ENCODE measurements around the gene HOPX. TPM values are rescaled to one million over a fixed set of nuclear protein-coding genes. Genes with fewer than 3 reads are reported as not detected.

The HOPX gene
- total RNA-seq, 2 donors from 2014 or later, result 12.2 to 117 TPM

- H3K4me1 ChIP-seq (replicated peaks), result no peaks in the 10 kb centered on the region
- H3K27ac ChIP-seq, result no peak overlapping the region
- TF ChIP-seq POLR2AphosphoS5 (IDR thresholded peaks at IDR 0.05), result no peak
- TF ChIP-seq, protein P1, sequence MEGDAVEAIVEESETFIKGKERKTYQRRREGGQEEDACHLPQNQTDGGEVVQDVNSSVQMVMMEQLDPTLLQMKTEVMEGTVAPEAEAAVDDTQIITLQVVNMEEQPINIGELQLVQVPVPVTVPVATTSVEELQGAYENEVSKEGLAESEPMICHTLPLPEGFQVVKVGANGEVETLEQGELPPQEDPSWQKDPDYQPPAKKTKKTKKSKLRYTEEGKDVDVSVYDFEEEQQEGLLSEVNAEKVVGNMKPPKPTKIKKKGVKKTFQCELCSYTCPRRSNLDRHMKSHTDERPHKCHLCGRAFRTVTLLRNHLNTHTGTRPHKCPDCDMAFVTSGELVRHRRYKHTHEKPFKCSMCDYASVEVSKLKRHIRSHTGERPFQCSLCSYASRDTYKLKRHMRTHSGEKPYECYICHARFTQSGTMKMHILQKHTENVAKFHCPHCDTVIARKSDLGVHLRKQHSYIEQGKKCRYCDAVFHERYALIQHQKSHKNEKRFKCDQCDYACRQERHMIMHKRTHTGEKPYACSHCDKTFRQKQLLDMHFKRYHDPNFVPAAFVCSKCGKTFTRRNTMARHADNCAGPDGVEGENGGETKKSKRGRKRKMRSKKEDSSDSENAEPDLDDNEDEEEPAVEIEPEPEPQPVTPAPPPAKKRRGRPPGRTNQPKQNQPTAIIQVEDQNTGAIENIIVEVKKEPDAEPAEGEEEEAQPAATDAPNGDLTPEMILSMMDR (IDR thresholded peaks at IDR 0.05), result no peak
- TF ChIP-seq POLR2A (IDR thresholded peaks at IDR 0.05), result no peak
- DNase-seq (ENCODE audit: low spot score), result no peak
- no peaks in the 10 kb centered on the region for H3K36me3 ChIP-seq
- H3K27me3 ChIP-seq (replicated peaks; ENCODE audit: insufficient read depth), result no peaks in the 10 kb centered on the region
- H3K9me3 ChIP-seq, result no peaks in the 10 kb centered on the region
- 94% methylated on average over 2 of the region's 2 CpGs for WGBS
- intact Hi-C loops (cut with DNase I), result no loop called here
- H3K4me3 ChIP-seq, result no peak overlapping the region
Observed at GRCh38 chr4:56689201-56689969, 8.3 kb upstream of the HOPX start.

DNA sequence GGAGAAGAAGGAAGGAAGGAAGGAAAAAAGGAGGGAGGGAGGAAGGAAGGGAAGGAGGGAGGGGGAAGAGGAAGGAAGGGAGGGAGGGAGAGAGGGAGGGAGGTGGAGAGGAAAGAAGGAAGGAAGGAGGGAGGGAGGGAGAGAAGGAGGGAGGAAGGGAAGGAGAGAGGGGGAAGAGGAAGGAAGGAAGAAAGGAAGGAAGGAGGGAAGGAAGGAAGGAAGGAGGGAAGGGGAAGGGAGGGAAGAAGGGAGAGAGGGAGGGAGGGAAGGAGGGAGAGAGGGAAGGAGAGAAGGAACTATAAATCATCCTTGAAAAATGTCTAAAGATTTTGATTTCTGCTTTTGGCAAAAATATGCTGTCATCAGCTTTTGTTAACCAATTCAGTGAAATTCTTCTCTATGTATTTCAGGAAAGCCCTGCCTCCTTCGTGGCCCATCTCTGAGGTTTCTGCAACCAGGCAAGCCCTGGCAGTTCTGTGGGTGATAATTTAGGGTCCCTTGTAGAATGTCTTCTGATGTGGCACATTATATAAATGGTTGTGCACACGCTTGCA lies 7.1 kb upstream of the HOPX start:
- H3K4me3 ChIP-seq, result no peak overlapping the region
- intact Hi-C loops (cut with DNase I), result no loop called here
- no peak for DNase-seq (ENCODE audit: low spot score)
- H3K9me3 ChIP-seq, result no peaks in the 10 kb centered on the region
- H3K27me3 ChIP-seq (replicated peaks; ENCODE audit: insufficient read depth), result no peaks in the 10 kb centered on the region
- no peaks in the 10 kb centered on the region for H3K36me3 ChIP-seq
- WGBS, result 76% methylated on average over 2 of the region's 2 CpGs
- H3K27ac ChIP-seq, result no peak overlapping the region
- no peak for TF ChIP-seq POLR2AphosphoS5 (IDR thresholded peaks at IDR 0.05)
- TF ChIP-seq, protein P1 (IDR thresholded peaks at IDR 0.05), result no peak
- TF ChIP-seq POLR2A (IDR thresholded peaks at IDR 0.05), result no peak
- no peaks in the 10 kb centered on the region for H3K4me1 ChIP-seq (replicated peaks)

DNA sequence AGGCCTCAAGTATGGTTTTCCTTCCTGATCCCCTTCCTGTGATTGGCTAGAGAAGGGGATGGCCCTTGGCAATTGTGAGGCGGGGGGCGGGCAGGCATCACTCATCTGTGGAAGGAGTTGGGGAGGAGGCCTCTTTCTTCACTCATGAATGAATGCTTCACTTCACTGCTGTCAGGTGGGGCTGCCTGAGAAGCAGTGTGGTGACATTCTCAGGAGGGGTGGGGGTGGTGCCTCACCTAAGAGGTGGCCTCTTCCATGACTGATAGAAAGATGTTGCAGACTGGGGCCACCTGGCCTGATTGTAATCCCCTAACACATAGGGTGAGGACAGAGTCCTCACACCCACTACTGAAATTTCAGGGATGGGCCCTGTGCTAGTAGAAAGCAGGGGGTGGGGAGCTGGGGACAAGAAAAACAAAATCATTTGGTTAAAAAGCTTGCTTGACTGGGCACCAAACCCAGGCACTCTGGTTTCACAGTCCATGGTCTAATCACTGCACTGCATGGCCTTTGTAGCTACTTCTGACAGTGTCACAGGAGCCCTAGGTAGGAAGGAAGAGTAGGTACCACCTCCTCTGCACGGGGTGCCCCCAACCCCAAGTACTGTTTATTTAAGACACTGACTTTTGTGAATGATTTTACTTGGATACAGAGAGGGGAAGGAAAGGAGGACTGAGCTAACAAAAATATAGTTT lies 5.6 kb upstream of the HOPX start:
- H3K4me1 ChIP-seq (replicated peaks), result peaks cover 2% of the 10 kb centered on the region
- intact Hi-C loops (cut with DNase I), result no loop called here
- H3K27me3 ChIP-seq (replicated peaks; ENCODE audit: insufficient read depth), result no peaks in the 10 kb centered on the region
- H3K27ac ChIP-seq, result no peak overlapping the region
- no peaks in the 10 kb centered on the region for H3K9me3 ChIP-seq
- no peaks in the 10 kb centered on the region for H3K36me3 ChIP-seq
- no peak overlapping the region for H3K4me3 ChIP-seq
- TF ChIP-seq, protein P1 (IDR thresholded peaks at IDR 0.05), result no peak
- TF ChIP-seq POLR2AphosphoS5 (IDR thresholded peaks at IDR 0.05) (no peak), POLR2A (IDR thresholded peaks at IDR 0.05) (no peak)
- DNase-seq (ENCODE audit: low spot score), result no peak
- WGBS, result 81% methylated on average over 3 of the region's 3 CpGs

DNA sequence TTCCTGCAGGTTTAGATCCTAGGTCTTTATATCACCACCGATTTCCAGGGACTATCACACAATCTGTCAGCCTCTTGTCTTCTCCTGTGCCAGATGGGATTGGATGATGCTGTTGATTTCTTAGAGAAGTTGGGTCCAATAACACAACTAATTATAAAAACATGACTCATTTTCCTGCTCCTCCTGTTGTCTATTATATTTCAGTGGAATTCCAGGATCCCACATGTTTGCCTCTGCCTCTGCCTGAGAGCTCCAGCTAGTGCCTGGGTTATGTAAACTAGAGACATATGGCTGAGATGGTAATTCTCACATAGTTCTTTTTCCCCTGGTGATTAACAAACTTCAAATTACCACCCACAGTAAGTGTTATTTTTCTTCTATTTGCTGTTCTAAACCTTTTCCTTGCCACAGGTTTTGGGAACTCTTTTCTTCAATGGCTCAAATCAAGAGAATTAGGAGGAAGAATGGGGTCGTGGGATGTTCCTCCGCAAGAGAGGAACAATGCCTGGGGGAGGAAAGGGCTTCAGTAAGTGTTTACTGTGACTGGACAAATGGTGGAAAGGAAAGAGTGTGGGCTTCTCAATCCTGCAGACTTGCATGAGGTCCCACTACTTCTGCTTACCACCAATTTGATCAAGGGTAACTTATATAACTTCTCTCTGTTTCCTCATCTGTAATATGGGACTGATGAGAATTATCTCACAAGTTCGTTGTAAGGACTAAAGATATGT lies 3.4 kb upstream of the HOPX start:
- Histone ChIP-seq H3K27me3 (replicated peaks; ENCODE audit: insufficient read depth) (no peaks in the 10 kb centered on the region), H3K27ac (no peak overlapping the region), H3K4me1 (replicated peaks) (peaks cover 2% of the 10 kb centered on the region), H3K9me3 (no peaks in the 10 kb centered on the region), H3K4me3 (no peak overlapping the region), H3K36me3 (no peaks in the 10 kb centered on the region)
- TF ChIP-seq POLR2A (IDR thresholded peaks at IDR 0.05), result no peak
- no peak for TF ChIP-seq POLR2AphosphoS5 (IDR thresholded peaks at IDR 0.05)
- TF ChIP-seq, protein P1 (IDR thresholded peaks at IDR 0.05), result no peak
- intact Hi-C loops (cut with DNase I), result no loop called here
- WGBS, result 68% methylated on average over 4 of the region's 4 CpGs
- no peak for DNase-seq (ENCODE audit: low spot score)
